ENCODE measurements around the gene FNDC7. TPM values are rescaled to one million over a fixed set of nuclear protein-coding genes. Genes with fewer than 3 reads are reported as not detected.
"Not testable (repeated sequence)": the region's sequence is repeated elsewhere in the genome, so short reads cannot be mapped to it uniquely, and the experiment has no call there.

FNDC7 gene
- total and polyA plus RNA-seq, 12 donors = 0.03 to 0.71 (median 0.17) TPM; not detected in 6

- no peak for TF ChIP-seq POLR2A (IDR thresholded peaks at IDR 0.05)
- TF ChIP-seq, protein P1, sequence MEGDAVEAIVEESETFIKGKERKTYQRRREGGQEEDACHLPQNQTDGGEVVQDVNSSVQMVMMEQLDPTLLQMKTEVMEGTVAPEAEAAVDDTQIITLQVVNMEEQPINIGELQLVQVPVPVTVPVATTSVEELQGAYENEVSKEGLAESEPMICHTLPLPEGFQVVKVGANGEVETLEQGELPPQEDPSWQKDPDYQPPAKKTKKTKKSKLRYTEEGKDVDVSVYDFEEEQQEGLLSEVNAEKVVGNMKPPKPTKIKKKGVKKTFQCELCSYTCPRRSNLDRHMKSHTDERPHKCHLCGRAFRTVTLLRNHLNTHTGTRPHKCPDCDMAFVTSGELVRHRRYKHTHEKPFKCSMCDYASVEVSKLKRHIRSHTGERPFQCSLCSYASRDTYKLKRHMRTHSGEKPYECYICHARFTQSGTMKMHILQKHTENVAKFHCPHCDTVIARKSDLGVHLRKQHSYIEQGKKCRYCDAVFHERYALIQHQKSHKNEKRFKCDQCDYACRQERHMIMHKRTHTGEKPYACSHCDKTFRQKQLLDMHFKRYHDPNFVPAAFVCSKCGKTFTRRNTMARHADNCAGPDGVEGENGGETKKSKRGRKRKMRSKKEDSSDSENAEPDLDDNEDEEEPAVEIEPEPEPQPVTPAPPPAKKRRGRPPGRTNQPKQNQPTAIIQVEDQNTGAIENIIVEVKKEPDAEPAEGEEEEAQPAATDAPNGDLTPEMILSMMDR (IDR thresholded peaks at IDR 0.05) = no peak
- Histone ChIP-seq H3K4me3 (no peak overlapping the region), H3K9me3 (replicated peaks in 1 of 3) (no peaks in the 10 kb centered on the region), H3K27ac (no peak overlapping the region), H3K36me3 (replicated peaks in 1 of 2) (no peaks in the 10 kb centered on the region), H3K27me3 (no peaks in the 10 kb centered on the region), H3K4me1 (replicated peaks in 1 of 2) (no peaks in the 10 kb centered on the region)
- DNase-seq = no peak
- intact Hi-C loops (cut with DNase I) = no loop called here
- 84 to 100% (median 86%) methylated on average over 1 to 2 of the region's 2 CpGs for WGBS, 4 donors
These were observed 41.6 kb upstream of the FNDC7 start for GRCh38 chr1:108671143-108671542.

- intact Hi-C loops (cut with DNase I) = no loop called here
- H3K9me3 ChIP-seq (replicated peaks in 1 of 3) = no peaks in the 10 kb centered on the region
These were observed 34.0 kb upstream of the FNDC7 start for GRCh38 chr1:108678706-108679105.

DNA sequence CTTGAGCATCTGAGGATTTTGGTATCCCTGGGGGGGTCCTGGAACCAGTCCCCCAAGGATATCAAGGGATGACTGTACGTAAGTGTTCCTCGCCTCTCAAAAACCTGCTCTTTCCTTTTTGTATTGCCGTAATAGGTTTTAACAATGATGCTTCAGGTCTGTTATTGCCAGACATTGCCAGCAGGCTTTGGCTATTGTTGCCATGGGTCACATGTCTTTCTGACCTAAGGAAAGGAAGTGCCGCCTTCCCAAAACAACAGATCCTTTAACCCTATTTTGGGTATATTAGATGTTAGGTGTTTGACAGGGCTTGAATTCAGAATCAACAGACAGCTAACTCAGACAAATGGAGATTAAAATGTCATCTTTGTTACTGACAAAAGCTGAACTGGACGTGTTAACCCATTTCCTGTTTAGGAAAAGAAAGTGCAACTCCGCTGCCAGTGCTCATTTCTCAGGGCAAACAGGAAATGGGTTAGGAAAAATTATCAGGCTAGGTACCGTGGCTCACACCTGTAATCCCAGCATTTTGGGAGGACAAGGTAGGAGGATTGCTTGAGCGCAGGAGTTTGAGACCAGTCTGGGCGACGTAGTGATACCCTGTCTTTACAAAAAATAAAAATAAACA, 33.0 kb upstream of the FNDC7 start:
- H3K4me3 ChIP-seq = no peak overlapping the region
- H3K27ac ChIP-seq = peak overlapping the region in 1 of 5 donors; percentile 34
- WGBS, 4 donors = 59 to 69% (median 68%) methylated on average over 10 of the region's 10 CpGs
- no peak for DNase-seq
- intact Hi-C loops (cut with DNase I) = no loop called here
- H3K27me3 ChIP-seq = no peaks in the 10 kb centered on the region
- no peaks in the 10 kb centered on the region for H3K36me3 ChIP-seq (replicated peaks in 1 of 2)
- H3K4me1 ChIP-seq (replicated peaks in 1 of 2) = no peaks in the 10 kb centered on the region
- no peaks in the 10 kb centered on the region for H3K9me3 ChIP-seq (replicated peaks in 1 of 3)
- TF ChIP-seq, protein P1 (IDR thresholded peaks at IDR 0.05) = no peak
- no peak for TF ChIP-seq POLR2A (IDR thresholded peaks at IDR 0.05)

More at GRCh38 chr1:108678706-108679105, 34.0 kb upstream of the FNDC7 start:
- Histone ChIP-seq H3K27ac (no peak overlapping the region), H3K27me3 (no peaks in the 10 kb centered on the region), H3K4me3 (no peak overlapping the region), H3K36me3 (replicated peaks in 1 of 2) (no peaks in the 10 kb centered on the region), H3K4me1 (replicated peaks in 1 of 2) (no peaks in the 10 kb centered on the region)
- 56 to 72% (median 64%) methylated on average over 4 of the region's 4 CpGs for WGBS, 4 donors
- TF ChIP-seq, protein P1 (IDR thresholded peaks at IDR 0.05) = no peak
- no peak for TF ChIP-seq POLR2A (IDR thresholded peaks at IDR 0.05)
- peak in 1 of 7 donors; percentile 24 for DNase-seq

GRCh38 chr1:108681701-108682100, 31.0 kb upstream of the FNDC7 start:
- intact Hi-C loops (cut with DNase I) = not testable (repeated sequence)

DNA sequence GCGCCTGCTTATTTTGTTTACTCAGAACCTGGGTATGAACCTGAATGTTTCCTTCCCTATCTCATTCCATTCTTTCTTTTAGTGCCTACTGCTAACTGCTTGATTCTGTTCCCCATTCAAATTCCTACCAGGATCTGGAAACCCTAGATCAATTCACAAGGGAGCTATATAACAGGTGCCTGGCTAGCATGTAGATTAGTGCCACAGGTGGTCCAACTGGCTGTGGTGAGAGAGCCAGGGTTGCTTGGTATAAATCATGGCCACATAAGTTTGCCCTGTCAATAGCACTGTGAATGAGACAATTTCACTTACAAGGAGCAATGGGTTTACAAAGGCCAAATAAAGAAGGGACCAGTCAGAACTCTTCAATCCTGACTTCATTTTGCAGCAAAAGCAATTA, 27.2 kb upstream of the FNDC7 start:
- no peak overlapping the region for H3K27ac ChIP-seq
- H3K36me3 ChIP-seq (replicated peaks in 1 of 2) = no peaks in the 10 kb centered on the region
- H3K27me3 ChIP-seq = no peaks in the 10 kb centered on the region
- no peak overlapping the region for H3K4me3 ChIP-seq
- intact Hi-C loops (cut with DNase I) = no loop called here
- no peak for DNase-seq
- 66 to 84% (median 75%) methylated on average over 1 of the region's 1 CpG for WGBS, 4 donors
- no peaks in the 10 kb centered on the region for H3K9me3 ChIP-seq (replicated peaks in 1 of 3)
- TF ChIP-seq POLR2A (IDR thresholded peaks at IDR 0.05) = no peak
- TF ChIP-seq, protein P1 (IDR thresholded peaks at IDR 0.05) = no peak
- no peaks in the 10 kb centered on the region for H3K4me1 ChIP-seq (replicated peaks in 1 of 2)

More at GRCh38 chr1:108681701-108682100, 31.0 kb upstream of the FNDC7 start:
- not testable (repeated sequence) for H3K27ac ChIP-seq; H3K9me3 ChIP-seq (replicated peaks in 1 of 3); H3K4me3 ChIP-seq; H3K36me3 ChIP-seq (replicated peaks in 1 of 2); H3K4me1 ChIP-seq (replicated peaks in 1 of 2); H3K27me3 ChIP-seq; DNase-seq
- 59 to 85% (median 71%) methylated on average over 4 of the region's 4 CpGs for WGBS, 4 donors

All from adrenal gland (tissue), 12 donors.